ENCODE data around the gene NUSAP1.
A peak's percentile ranks its signal among the peaks of the same experiment; 100 is the strongest.
"Not testable (repeated sequence)": the region's sequence is repeated elsewhere in the genome, so short reads cannot be mapped to it uniquely, and the experiment has no call there.

The NUSAP1 gene, protein sequence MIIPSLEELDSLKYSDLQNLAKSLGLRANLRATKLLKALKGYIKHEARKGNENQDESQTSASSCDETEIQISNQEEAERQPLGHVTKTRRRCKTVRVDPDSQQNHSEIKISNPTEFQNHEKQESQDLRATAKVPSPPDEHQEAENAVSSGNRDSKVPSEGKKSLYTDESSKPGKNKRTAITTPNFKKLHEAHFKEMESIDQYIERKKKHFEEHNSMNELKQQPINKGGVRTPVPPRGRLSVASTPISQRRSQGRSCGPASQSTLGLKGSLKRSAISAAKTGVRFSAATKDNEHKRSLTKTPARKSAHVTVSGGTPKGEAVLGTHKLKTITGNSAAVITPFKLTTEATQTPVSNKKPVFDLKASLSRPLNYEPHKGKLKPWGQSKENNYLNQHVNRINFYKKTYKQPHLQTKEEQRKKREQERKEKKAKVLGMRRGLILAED

DNA sequence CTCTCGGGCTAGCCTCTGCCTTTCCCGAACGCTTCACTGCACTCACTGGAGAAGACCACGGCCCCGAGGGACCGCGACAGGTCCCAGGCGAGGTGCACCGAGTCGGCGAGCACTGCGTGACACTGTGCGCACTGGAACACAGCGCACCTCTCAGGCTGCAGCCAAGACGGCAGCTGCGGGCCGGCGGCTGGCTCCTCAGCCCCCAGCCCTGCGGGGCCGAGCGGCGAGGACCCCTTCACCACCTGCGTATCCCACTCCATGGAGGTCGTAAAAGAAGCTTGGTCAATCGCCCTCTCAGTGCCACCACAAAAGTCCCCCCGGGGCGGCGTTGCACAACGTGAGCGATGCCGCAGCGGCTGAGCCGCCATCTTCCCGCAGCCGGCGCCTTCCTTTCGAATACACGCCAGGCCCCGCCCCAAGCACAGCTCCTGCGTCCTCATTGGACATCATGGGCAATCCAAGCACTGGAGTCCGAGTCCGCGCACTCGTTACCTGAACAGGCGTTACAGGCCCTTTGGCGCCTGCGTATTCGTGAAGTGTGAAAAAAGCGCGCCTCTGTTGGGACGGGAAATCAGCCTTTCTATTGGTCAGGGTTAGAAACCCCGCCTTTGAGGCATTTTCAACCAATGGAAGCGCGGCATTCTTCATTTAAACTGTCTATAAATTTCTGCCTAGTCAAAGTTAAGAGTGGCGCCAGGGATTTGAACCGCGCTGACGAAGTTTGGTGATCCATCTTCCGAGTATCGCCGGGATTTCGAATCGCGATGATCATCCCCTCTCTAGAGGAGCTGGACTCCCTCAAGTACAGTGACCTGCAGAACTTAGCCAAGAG, at the start of gene NUSAP1, which contains the start of gene OIP5:
NUSAP1 (plus strand) TSS at position 688 of the 832 bp plus-strand sequence; CDS start at position 765, 77 bp downstream.
OIP5 (minus strand) TSS at position 398 of the 832 bp plus-strand sequence; CDS start at position 368, 30 bp downstream.
- DNase-seq: peak; percentile 99

DNA sequence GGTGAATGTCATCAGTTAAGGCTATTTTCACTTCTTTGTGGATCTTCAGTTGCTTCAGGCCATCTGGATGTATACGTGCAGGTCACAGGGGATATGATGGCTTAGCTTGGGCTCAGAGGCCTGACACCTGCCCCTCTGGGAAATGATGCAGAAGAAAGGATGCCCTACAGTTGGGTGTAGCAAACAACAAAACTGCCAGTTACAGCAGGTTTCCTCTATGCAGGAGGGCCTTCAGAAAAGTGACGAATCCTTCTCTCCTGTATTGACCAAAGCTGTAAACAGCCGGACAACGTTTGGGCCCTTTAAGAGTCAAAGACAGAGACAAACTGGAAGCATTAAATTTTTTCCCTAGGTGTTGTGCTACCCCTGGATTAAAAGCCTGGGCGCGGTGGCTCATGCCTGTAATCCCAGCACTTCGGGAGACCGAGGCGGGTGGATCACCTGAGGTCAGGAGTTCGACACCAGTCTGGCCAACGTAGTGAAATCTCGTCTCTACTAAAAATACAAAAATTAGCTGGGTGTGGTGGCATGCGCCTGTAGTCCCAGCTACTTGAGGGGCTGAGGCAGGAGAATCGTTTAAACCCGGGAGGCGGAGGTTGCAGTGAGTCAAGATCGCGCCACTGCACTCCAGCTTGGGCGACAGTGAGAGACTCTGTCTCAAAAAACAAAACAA, 49.6 kb upstream of the NUSAP1 start:
- DNase-seq: not testable (repeated sequence)

DNA sequence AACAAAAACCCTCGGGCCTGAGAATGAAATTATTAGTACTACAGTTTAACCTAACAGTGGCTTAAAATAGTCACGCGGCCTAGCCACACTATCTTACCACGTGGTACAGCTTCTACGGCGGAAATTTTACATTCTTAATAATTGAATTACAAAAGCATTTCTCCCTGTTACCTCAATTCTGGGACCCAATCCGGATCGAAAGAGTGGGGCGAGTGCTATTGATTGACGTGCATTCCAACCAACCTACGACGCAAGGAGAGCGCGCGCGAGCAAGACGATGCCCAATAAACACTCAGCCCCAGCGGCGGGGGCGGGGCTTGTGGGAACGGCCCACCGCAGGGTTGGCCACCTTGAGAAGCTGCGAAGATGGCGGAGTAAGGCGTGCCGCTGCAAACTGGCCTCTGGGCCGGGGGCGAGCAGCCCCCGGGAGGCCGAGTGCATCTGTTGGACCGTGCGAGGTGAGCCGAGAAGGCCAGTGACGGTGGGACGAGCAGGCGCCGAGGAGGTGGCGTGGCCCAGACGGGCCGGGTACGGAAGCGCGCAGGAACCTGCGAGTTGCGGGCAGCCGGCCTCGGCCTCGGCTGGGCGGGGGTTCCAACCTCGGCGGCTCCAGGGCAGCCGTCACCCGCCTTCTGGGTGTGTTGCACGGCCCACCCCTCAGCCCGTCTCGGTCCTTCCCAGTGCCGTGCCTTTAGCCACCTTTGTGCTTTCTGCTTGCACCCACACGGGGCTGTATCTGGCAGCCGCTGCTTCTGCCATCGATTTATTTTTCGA, 48.8 kb upstream of the NUSAP1 start:
- DNase-seq: peak; percentile 99

DNA sequence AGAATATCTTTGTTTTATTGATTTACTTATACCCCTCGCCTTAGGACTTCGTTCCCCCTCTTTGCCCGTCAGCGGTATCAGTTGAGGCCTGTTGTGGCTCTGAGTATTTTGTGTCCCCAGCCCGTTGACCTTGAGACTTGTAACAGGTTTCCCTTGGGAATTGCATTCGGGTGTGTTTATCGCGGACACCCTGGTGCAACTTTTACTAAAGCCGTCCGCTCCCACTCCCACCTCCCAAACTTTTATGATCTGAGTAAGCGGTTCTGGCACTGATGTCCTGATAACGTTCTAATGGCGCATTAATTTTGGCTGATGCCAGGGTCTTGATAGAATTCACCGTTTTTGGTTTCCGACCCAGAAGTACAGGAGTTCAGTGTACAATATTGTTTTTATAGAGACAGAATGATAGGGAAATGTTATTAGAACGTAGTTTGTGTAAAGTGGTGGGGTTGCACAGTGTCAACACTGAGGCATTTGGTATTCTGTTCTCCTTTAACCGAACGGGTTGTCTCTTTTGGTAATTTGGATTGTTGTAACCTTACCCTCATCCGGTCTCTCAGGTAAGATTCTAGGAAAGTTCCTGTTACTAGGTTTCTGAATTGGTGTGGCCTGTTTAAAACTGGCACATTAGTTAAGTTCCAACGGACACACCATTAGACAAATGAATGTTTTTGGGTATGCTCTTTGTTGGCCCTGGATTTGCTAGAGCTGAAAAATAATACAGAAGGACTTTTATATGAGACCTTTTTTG, 48.1 kb upstream of the NUSAP1 start:
- no peak for DNase-seq

DNA sequence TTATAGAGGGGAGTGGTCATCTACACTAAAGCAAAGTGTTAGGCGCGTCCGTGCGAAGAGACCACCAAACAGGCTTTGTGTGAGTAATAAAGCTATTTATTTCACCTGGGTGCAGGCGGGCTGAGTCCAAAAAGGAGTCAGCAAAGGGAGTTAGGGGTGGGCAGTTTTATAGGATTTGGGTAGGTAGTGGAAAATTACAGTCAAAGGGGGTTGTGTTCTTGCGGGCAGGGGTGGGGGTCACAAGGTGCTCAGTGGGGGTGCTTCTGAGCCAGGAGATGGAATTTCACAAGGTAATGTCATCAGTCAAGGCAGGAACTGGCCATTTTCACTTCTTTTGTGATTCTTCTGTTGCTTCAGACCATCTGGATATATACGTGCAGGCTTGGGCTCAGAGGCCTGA, 47.4 kb upstream of the NUSAP1 start:
- no peak for DNase-seq

DNA sequence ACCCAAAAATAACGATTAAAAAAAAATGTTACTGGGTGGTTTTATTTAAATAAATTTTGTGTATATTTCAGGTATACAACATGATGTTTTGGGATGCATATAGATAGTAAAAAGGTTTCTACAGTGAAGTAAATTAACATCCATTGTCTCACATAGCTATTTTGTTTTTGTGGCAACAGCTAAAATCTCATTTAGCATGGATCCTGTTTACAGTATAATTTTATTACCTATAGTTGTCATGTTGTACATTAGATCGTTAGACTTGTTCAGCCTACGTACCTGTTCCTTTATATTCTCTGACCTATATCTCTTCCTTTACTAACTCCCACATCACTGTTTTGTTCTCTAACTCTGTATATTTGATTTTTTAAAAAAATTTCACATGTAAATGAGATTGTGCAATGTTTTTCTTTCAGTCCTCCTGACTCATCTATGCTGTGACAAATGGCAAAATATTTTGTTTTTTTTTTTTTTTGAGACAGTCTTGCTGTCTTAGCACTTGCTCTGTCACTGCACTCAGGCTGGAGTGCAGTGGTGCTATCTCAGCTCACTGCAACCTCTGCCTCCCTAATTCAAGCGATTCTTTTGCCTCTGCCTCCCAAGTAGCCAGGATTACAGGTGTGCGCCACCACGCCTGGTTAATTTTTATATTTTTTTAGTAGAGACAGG, 45.9 kb upstream of the NUSAP1 start:
- no peak for DNase-seq

DNA sequence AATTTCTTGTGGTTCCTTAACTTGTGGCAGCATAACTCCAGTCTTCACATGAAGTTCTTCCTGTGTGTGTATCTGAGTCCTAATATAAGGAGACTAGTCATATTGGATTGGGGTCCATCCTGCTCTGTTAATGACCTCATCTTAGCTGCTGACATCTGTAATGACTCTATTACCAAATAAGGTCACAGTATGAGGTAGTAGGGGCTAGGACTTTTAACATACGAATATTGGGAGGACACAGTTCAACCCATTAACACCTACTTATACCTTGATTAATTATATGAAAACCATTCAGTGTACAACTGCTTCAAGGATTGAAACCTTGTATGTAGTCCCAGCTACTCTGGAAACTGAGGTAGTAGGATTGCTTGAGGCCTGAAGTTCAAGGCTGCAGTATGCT, 44.2 kb upstream of the NUSAP1 start:
- DNase-seq: no peak

DNA sequence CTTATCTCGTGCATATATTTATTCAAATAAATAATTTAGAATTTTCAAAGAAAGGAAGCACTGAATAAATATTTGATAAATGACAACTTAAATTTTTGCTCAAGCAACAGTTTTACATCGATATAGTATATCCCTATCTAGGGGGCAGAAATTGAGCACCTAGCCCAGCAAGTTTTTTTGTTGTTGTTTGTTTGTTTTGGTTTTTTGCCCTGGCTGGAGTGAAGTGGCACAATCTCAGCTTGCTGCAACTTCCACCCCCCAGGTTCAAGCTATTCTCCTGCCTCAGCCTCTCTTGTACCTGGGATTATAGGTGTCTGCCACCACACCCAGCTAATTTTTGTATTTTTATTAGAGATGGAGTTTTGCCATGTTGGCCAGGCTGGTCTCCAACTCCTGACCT, 42.7 kb upstream of the NUSAP1 start:
- no peak for DNase-seq

DNA sequence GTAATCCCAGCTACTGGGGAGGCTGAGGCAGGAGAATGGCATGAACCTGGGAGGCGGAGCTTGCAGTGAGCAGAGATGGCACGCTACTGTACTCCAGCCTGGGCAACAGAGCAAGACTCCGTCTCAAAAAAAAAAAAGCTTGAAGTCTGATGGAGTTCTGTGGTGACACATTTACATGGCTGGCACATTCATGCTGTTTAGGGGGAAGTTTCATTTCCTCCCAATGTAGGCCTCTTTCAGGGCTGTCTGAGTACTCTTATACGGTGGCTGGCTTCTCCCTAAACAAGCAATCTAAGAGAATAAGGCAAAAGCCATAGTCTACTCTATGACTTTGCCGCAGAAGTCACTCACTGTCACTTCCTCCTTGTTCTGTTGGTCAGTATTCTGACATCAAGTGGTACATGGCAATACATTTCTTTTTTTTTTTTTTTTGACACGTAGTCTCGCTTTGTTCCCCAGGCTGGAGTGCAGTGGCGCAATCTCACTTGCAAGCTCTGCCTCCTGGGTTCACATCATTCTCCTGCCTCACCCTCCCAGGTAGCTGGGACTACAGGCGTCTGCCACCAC, 41.5 kb upstream of the NUSAP1 start:
- DNase-seq: no peak

DNA sequence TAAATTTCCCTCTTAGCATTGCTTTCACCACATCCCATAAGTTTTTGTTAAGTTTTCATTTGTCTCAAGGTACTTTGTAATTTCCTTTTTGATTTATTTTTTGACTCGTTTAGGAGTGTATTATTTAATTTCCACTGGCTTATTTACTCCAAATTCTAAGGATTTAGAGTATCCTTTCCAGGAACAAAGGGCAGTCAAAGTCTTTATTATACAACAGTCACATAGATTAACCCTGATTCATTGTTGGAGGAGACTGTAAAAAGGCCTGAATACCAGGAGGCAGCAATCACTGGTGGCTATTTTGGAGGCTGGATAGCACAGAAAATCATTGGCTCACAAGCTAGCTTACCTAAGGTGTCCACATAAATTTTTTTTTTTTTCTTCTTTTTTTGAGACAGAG, 40.2 kb upstream of the NUSAP1 start:
- no peak for DNase-seq

DNA sequence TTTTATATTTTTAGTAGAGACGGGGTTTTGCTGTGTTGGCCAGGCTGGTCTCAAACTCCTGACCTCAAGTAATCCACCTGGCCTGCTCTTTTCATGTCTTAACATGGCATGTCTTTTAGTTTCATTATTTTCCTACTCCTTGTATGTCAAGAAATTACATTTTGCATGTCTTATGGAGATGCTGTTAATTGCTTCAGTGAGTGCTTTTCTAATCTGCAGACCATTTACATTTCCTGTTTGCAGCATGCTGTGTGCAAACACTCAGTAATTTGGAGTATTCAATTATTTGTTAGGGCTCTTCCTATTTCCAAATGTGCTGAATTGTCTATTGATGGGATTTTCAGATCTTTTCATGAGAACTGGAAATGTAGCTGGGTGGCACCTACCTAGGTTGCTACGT, 31.5 kb upstream of the NUSAP1 start:
- DNase-seq: not testable (repeated sequence)

DNA sequence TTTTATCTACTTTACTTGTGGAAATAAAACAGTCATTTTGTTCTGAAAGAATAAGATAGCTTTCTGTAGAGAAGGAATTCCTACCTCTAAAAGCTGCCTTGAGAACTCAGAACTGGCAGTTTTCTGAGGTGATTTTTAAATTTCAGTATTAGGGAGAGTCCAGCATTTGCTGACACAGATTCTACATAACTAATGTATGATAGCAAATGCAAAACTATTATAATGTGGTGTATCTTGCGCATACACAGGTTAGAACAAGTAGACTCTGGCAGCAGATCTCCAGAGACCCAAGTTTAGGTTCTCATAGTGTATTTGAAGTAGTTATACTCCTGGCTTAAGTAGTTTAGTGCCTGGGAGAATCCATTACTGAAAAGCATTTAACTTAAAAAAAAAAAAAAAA, 31.1 kb upstream of the NUSAP1 start:
- DNase-seq: no peak

DNA sequence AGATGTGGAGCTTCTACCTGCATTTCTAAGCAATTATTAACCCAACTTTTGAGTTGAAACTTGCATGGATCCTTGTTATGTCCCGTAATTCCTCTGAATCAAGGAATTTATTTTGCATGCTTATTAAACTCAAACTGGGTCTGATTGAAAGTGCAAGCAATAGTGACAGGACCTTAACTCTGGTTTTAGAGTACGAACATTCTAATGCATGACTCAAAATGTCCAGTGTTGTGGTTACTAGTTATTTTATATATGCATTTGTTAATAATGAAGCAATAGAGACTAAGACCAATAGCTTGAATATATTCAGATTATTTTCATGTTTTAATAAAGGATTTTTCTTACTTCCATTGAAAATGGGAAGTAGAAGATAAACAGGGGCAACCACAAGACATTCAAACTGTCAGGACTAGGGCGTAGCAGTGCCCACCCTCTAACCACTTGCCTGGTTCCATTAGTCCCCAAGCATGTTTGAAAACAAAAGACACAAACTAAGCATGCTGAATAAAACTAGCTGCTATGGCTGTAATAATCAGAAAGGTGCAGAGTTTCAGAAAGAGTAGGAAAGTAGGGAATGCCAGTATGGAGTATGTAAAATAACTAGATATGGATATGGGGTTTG, 28.4 kb upstream of the NUSAP1 start:
- no peak for DNase-seq

DNA sequence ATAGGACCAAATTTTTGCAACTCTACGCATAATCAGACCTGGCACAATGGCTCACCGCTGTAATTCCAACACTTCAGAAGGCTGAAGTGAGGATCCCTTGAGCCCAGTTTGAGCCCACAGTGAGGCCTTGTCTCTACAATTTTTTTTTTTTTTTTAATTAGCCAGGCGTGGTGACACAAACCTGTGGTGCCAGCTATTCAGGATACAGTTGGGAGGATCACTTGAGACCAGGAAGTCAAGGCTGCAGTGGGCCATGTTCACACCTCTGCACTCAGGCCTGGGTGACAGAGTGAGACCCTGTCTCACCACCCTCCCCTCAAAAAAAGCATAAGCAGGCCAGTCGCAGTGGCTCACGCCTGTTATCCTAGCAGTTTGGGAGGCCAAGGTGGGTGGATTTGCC, 25.0 kb upstream of the NUSAP1 start:
- no peak for DNase-seq

DNA sequence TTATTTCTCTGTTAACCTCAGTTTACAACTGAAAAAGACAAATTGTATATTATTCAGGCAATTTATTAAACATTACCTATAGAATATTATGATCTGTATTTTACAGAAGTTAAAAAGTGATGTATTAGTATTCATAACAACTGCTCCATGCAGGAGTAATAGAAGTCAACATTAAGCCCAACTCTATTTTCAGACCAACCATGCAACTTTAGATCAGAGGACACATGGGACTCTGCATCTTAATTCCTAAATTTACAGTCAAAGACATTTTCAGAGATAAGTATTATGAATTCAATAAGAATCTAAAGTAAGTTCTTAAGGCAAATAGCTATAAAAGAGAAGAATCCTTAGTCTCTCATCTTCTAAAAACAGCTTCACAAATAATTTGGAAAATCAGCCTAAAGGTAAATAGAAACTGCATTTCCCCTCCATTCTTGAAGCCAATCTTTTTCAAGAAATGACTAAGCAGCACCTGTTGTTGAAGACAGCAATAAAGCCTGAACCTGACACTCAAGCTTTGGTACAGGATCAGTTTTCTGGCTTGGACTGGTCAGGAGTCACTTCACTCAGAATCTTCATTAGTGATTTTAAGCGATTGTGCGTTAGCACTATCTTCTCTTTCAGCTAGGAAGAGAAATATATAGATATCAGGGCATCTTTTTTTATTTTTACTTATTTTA, 23.3 kb upstream of the NUSAP1 start:
- DNase-seq: no peak

DNA sequence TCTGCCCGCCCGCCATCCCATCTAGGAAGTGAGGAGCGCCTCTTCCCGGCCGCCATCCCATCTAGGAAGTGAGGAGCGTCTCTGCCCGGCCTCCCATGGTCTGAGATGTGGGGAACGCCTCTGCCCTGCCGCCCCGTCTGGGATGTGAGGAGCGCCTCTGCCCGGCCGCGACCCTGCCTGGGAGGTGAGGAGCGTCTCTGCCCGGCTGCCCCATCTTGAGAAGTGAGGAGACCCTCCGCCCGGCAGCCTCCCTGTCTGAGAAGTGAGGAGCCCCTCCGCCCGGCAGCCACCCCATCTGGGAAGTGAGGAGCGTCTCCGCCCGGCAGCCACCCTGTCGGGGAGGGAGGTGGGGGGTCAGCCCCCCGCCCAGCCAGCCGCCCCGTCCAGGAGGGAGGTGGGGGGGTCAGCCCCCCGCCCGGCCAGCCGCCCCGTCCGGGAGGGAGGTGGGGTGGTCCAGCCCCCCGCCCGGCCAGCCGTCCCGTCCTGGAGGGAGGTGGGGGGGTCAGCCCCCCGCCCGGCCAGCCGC, 11.8 kb upstream of the NUSAP1 start:
- not testable (repeated sequence) for DNase-seq

DNA sequence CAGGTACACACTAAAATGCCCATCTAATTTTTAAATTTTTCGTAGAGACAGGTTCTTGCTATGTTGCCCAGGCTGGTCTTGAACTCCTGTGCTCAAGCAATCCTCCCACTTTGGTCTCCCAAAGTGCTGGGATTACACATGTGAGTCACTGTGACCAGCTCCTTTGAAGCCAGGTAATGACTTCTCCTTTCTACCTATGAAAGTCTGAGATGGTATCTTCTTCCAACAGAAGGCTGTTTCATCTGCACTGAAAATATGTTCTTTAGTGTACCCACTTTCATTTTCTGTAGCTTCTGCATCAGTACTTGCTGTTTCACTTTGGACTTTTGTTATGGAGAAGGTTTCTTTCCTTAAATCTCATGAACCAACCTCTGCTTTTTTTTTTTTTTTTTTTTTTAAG, 9.1 kb upstream of the NUSAP1 start:
- no peak for DNase-seq

DNA sequence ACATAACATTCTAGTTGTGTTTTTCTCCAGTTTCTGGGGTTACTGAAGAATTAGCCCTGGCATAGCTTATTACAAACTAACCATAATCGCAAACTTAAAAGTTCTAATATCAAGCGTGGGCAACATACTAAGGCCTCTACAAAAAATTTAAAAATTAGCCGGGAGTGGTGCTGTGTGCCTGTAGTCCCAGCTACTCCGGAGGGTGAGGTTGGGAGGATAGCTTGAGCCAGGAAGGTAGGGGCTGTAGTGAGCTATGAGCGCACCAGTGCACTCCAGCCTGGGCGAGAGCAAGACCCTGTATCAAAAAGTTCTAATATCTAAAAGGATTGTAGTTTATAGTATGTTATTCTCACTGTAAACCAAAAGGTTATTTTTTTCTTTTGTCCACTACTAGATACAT, 1.4 kb upstream of the NUSAP1 start:
- DNase-seq: no peak

DNA sequence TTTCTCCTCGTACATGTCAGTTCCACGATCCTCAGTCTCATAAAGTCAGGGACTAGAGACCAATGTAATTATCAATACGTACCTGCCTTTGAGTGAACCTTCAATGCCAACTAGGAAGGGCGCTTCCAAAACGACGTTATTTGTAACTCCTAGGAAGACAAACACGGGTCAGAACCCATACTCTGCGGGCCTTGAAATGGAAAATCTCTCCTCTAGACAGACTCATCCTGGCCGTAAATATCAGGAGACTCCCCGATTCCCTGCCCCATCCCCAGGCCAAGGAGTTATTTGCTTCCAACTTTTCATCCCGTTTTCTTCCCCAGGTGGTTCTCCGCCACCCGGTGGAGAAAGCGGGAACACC, 868 bp upstream of the NUSAP1 start:
- DNase-seq: no peak
